ENCODE results near the gene ARFGAP2. TPM values are rescaled to one million over a fixed set of nuclear protein-coding genes. Genes with fewer than 3 reads are reported as not detected.
"Not testable (repeated sequence)": the region's sequence is repeated elsewhere in the genome, so short reads cannot be mapped to it uniquely, and the experiment has no call there.

Gene ARFGAP2
- polyA plus RNA-seq, 1 donor = 93.8 TPM

DNA sequence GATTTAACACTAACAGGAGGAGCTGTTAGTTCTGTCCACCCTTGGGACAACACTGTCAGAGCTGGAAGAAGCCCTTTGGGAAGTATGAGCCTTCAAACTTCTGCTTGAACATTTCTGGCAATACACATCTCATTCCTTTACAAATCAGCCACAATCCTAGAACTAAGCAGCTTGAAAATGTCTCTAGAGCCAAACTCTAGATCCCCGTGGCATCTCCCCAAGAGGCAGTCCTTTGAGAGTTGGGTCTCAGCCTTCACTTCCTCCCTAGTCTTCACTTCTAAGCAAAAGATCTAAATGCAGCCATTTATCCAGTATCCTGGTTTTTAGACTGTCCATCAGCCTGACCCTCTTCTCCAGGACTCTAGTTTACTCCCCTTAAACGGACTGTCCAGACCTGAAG is 26.9 kb downstream of the ARFGAP2 start:
- DNase-seq = no peak

DNA sequence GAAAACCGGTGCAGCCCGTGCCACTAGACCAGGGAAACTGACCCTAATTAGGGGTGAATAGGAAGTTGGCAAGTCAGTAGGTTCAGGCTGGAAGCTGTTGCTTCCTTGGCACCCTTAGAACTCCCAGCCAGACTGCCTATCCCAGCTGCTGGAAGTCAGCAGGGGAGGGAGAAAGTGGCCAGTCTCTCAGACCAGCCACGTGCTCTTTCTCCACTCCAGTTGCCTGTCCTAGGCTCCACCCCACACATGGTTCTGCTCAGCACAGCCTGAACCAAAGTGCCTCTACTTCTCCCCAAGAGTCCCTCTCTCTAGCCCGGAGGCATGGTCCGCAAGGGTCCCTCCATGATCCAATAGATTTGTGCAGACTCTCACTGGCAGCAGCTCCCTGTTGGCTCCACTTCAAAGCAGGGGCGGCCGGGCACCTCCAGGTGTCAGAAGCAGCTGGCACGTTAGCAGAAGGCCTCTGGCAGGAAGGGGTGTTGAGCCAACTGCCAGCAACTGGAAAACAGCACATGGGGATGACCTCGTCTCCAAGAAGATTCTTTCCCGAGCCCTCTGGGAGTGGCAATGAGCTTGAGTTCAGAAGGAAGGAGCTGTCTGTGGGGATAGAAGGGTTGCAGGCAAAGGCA is 27.7 kb downstream of the ARFGAP2 start:
- no peak for DNase-seq

DNA sequence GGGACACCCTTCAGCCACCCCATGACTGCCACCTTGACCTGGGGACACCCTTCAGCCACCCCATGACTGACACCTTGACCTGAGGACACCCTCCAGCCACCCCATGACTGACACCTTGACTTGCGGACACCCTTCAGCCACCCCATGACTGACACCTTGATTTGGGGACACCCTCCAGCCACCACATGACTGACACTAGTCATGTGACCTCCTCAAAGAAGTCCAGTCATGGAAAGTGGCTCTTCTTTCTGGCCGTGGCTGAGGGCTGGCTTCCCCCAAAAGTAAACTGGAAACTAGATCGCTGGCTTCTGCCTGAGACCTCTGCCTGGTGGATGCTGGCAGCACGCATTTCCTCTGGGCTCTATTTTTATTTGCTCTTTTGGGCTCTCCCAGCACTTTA is 28.4 kb downstream of the ARFGAP2 start:
- no peak for DNase-seq

DNA sequence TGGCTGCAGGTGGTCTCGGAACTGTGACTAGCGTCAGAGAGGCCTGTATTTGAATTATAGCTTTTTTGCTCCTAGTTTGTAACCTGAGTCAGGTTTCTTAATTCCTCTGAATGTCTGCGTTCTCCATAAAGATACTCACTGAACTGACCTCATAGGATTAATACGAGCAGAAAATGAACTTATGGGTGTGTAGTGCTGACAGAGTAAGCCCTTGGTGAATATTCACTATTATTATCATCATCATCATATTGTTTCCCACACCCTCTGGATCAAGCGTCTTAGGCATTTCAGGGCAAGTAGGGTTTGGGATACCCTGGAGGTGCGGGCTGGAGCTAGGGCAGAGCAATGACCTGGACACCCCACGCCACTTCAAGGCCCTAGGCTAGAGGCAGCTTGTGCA is 29.0 kb downstream of the ARFGAP2 start:
- DNase-seq = no peak

GRCh38 chr11:47147250-47147649 is 29.4 kb downstream of the ARFGAP2 start:
- DNase-seq = no peak

GRCh38 chr11:47144541-47144940 is 32.1 kb downstream of the ARFGAP2 start:
- DNase-seq = no peak

DNA sequence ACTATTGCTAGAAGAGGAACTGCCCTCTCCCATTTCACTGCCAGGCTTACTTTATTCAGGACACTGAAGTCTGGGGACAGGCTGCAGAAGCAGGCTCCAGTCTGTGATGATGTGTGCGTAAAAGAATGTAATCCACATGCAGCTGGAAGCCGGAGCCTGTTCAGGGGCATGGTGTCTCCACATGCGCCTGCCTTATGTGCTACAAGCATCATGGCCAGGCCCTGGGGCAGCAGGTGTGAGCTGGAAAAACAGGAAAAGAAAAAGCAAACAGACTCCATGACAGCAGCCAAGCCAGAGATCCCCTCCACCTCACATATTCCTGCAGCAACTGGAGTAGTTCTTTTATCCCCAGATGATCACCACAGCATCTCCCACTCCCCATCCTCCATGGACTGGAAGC is 33.4 kb downstream of the ARFGAP2 start:
- no peak for DNase-seq

- no peak for DNase-seq
Observed at GRCh38 chr11:47139878-47140277, 36.8 kb downstream of the ARFGAP2 start.

DNA sequence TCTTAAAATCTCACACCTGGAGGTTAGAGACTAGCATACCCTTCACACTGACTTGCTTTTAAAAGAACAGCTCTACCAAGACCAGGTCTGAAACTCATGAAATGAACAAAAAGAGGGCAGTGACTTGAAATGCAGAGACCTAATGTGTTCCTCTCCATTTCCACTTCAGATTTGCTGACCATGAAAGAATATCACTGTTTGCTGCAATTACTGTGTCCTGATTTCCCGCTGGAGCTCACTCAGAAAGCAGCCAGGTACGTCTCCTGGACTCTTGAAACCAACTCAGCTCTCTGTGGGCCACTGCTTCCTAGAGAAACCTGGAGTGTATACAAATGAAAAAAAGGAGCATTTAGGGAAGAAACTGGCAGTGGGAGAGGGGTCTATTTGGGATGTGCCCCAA is 39.2 kb downstream of the ARFGAP2 start:
- DNase-seq = no peak

DNA sequence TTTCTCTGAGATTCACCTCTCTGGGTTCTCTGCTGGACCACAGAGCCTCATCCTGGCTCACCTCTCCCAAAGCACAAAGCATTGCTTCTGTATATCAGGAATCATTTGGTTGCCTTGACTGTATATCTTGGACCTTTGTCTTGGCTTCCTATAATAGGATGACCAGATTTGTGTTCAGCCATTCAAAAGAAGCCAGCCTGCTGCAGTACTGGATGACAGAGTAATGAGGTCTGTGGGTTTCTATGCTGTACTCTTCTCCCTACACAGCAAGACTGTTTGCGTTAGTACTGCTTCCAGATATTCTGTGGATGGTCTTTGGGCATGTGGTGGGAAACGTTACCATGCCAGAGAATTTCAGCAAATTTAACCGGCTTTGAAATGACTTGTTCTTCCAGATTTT is 39.8 kb downstream of the ARFGAP2 start:
- DNase-seq = no peak

DNA sequence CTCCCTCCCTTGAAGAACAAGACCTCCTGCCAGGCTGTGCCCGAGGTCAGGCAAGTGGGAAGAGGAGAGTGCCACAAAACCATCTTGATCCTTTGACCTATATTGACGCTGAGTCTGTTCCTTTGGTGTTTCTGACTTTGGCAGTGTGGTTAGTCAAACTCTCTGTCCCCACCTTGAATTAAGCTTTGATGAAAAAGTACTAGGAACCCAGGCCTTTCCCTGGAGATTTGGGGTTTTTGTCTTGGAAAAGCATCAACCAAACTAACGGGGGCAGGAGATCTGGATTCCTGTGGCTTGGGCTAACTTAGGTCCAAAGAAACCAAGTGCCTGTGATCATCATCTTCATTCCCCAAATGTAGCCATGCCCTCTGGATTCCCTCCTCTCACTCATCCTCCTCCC is 40.4 kb downstream of the ARFGAP2 start:
- no peak for DNase-seq

DNA sequence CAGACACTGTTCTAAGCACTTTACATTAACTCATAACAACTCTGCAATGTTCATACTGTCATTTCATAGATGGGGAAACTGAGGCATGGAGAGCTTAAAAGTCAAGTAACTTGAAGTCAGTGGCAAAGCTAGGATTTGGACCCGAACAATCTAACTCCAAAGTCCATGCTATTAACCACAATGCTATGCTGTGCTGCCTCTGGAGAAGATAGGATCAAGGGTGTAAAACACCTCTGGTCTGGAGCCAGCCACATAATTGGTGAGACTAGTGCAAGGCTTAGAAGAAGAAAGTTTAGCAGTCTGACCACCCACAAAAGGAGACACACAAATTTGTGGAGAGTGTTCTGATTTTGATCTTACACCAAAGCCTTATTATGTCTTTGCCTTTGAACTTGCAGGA is 43.7 kb downstream of the ARFGAP2 start:
- no peak for DNase-seq

DNA sequence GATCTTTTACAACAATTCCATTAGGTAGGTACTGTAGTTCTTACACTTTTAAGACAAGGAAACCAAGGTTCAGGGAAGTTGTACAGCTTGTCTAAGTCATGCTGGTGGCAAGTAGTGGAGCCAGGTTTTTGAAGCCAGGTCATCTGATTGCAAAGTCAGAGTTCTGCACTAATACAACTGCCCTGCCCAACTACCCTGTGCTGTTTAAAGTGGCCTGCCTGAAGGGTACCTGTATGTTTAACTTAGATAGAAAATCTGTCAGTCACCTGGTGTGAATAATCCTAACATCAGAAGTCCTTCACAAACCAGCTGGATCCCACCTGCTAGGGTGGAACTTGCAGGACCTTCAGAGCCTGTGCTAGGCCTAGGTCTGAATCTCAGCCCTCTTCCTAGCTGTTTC is 44.2 kb downstream of the ARFGAP2 start:
- no peak for DNase-seq

DNA sequence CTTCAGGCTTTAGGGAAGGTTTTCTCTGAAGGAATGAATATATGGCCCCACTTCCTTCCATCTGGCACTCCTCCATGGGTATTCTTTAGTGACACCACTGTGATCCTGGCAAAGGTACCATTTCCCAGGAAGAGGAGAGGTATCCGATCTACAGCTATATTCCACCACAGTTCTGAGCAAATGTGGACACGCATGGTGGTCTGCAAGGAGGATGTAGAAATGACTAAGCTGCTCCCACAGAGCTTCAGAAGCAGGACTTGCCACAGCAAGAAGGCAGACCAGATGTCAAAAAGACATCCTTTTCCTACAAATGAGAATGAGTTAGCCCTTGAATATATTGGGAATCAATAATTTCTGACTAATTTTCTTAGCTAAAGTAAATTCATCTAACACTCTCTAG is 45.5 kb downstream of the ARFGAP2 start:
- no peak for DNase-seq

GRCh38 chr11:47130543-47130942 is 46.1 kb downstream of the ARFGAP2 start:
- DNase-seq = no peak

DNA sequence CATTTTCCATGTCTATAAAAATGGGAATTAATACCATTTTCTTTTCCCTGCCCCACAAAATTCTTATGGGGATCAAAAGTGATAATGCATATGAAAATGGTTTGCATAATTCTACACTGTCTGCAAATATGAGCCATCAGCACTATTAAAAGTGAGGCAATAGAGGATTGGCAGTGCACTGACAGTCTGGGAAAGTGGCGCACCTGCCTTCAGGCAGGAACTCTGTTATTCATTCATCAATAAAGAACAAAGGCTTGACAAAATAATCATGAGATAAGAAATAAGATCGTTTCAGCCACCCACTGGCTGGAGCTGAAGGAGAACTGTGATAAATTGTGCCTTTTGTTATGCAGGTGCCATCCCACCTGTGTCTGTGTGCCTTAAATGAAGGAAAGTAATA is 49.5 kb downstream of the ARFGAP2 start:
- DNase-seq = no peak

GRCh38 chr11:47125083-47125482 is 51.6 kb downstream of the ARFGAP2 start:
- no peak for DNase-seq

DNA sequence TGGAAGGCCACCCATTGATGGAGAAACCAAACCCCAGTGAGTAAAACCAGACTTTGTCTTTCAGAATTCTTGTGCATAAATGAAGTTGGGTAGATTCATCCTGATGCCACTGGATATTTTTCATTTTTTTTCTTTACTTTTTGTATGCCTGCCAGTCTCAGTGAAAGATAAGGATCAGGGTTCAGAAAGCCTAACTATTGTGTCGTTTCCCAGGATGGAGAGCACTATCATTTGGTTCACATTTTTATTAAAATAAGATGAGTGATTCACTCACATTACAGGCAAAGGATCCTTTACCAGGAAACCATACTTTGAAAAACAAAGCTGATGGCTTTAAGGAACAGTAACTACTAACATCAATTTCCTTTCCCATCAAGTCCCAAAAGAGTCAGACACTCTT is 52.0 kb downstream of the ARFGAP2 start:
- no peak for DNase-seq

DNA sequence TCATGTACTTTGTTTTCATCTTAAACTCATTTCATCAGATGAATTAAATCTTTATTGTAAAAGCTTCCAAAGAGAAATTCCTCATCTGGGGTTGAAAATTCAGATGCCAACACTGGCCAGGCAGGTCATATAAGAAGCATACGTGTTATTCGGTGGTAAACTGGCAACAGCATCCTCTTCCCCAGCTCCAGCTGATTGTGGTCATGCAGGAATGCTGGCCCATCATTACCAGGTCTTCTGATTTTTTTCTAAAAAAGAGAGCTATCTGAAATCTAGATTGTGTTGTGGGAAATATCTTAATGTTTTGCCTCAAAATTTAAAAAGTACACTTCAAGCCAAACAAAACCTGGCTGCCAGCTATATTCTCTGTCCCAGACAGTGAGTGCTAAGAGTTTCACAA is 53.6 kb downstream of the ARFGAP2 start:
- no peak for DNase-seq

GRCh38 chr11:47121731-47122130 is 54.9 kb downstream of the ARFGAP2 start:
- DNase-seq = no peak

GRCh38 chr11:47121056-47121455 is 55.6 kb downstream of the ARFGAP2 start:
- no peak for DNase-seq

DNA sequence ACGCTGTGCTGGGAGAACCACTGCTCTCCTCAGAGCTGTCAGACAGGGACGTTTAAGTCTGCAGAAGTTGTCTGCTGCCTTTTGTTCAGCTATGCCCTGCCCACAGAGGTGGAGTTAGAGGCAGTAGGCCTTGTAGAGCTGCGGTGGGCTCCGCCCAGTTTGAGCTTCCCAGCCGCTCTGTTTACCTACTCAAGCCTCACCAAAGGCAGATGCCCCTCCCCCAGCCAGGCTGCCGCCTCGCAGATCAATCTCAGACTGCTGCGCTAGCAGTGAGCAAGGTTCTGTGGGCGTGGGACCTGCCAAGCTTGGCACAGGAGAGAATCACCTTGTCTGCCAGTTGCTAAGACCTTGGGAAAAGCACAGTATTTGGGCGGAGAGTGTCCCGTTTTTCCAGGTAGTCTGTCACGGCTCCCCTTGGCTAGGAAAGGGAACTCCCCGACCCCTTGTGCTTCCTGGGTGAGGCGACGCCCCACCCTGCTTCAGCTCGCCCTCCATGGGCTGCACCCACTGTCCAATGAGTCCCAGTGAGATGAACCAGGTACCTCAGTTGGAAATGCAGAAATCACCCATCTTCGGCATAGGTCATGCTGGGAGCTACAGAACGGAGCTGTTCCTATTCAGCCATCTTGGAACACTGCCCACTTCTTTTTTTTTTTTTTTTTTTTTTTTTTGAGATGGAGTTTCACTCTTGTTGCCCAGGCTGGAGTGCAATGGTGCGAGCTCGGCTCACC is 57.6 kb downstream of the ARFGAP2 start:
- not testable (repeated sequence) for DNase-seq

All from left kidney (tissue), 2 donors.